ENCODE results near the gene SET. TPM values are rescaled to one million over a fixed set of nuclear protein-coding genes. Genes with fewer than 3 reads are reported as not detected.
"Not testable (repeated sequence)": the region's sequence is repeated elsewhere in the genome, so short reads cannot be mapped to it uniquely, and the experiment has no call there.

Gene SET
- total RNA-seq, 1 donor from 2014 or later, result 846 TPM

GRCh38 chr9:128685636-128686489 is 3.2 kb upstream of the SET start:
- FAIRE-seq (no peak), DNase-seq (ENCODE audit: low spot score in 2 of 2) (no peak)

DNA sequence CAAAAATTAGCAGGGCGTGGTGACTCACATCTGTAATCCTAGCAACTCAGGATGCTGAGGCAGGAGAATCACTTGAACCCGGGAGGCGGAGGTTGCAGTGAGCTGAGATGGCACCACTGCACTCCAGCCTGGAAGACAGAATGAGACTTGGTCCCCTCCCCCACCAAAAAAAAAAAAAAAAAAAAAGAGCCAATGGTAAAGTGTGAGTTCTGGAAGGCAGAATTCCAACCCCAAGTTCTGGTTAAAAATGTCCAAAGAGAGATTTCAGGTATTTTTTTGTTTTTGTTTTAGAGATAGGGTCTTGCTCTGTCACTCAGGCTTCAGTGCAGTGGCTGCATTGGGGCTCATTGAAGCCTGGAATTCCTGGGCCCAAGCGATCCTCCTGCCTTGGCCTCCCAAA is 1.6 kb upstream of the SET start:
- DNase-seq (ENCODE audit: low spot score in 2 of 2) (no peak), FAIRE-seq (no peak)

DNA sequence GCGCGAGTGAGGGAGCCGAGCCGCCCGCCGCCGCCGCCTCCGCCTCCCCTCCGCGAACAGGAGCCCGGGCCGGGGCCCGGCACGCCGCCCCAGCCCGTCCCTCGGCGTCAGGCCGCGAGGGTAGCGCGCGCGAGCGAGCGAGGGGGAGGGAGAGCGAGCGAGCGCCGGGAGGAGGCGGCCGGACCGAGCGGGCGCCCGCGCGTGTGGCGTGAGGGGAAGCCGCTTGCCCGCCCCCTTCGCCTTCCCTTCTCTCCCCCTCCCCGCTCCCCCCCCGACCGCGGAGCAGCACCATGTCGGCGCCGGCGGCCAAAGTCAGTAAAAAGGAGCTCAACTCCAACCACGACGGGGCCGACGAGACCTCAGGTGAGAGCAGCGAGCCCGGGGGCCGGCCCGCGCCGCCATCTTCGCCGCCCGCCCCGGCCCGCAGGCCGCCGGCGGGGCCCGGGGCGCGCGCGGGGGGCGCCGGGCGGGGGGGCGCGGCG is 312 bp downstream of the SET start:
- no peak for FAIRE-seq

DNA sequence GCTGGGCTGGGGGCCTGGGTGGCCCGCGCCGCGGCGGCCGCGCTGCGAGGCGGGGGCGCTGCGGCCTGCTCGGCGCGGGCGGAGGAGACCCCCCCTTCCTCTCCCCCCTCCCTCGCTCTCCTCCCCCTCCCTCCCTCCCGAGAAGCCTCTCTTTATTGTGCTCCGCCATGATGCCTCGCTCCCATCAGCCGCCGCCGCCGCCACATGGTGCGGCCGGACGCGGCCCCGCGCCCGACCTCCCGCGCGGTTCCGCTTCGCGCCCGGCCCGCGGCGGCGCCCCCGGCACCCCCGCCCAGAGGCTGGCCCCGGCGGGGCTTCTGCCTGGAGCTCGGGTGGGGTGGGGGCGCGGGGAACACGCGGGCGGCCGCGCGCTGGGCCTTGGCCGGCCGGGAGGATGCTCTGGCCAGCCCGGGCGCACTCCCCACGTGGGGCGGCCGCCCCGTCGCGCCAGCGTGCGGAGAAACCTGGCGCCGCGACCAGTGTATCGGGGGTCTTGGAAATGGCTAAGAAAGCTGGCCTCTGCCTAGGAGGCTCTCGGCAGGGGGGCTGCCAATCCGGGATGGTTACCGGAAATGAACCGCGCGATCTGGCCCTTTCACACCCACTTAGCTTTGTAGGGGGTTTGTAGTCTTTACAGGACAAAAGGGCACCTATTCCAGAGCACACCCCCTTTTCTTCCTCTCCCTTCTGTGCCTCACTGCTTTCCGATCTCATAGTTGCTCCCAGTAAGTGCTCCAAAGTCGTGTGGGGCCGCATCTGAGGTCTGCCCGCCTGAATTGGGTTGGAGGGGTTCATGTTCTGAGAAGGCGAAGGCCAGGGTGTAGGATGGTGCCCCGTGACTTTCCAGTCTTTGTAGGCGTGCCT is 1.0 kb downstream of the SET start:
- DNase-seq (ENCODE audit: low spot score in 2 of 2), result peak; percentile 85 to 94
- FAIRE-seq, result no peak

More for the DNA sequence above, 312 bp downstream of the SET start:
- no peak for DNase-seq (ENCODE audit: low spot score in 2 of 2)

GRCh38 chr9:128690684-128691034 is 1.6 kb downstream of the SET start:
- FAIRE-seq (no peak), DNase-seq (ENCODE audit: low spot score in 2 of 2) (no peak)

- FAIRE-seq; DNase-seq (ENCODE audit: low spot score in 2 of 2): not testable (repeated sequence)
These were observed 4.7 kb downstream of the SET start for GRCh38 chr9:128693738-128694137.

- FAIRE-seq (no peak), DNase-seq (ENCODE audit: low spot score in 2 of 2) (no peak)
These were observed 5.3 kb downstream of the SET start for GRCh38 chr9:128694344-128694743.

- no peak for FAIRE-seq
- DNase-seq (ENCODE audit: low spot score in 2 of 2), result no peak
These were observed 8.1 kb downstream of the SET start for GRCh38 chr9:128696923-128697707.

- not testable (repeated sequence) for FAIRE-seq; DNase-seq (ENCODE audit: low spot score in 2 of 2)
These were observed 10.2 kb downstream of the SET start for GRCh38 chr9:128699096-128699795.

DNA sequence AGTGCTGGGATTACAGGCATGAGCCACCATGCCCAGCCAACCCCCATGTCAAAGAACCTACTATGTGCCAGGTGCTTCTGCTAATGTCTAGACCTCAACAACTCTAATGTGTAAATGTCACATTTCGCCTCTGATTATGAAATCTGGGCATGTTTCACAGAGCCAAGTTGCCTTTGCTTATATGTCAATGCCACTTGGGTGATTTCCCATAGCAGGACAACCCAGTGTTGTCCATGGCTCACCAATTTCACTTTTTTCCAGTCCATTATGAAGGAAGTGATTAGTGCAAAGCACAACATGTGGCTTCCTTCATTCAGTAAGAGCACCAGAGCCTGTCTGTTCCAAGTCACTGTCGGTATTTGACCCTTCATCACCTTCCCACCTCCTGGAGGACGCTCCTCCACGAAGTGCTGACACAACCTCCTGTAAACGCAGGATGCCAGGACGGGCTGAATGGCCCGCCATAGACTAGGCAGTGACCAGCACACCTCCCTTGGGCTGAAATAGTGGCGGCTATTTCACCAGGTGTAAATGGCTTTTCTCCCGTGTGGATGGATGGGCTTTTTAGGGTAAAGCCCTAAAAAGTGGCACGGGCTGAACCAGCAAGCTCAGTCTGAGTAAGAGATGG is 12.3 kb downstream of the SET start:
- FAIRE-seq (no peak), DNase-seq (ENCODE audit: low spot score in 2 of 2) (no peak)

GRCh38 chr9:128702445-128702948 is 13.5 kb downstream of the SET start, which contains the start of gene PKN3:
TSS of gene PKN3 (plus strand) at chr9:128702503. CDS start at chr9:128702916, 413 bp downstream.
- DNase-seq (ENCODE audit: low spot score in 2 of 2) (peak; percentile 84 to 93), FAIRE-seq (no peak)

DNA sequence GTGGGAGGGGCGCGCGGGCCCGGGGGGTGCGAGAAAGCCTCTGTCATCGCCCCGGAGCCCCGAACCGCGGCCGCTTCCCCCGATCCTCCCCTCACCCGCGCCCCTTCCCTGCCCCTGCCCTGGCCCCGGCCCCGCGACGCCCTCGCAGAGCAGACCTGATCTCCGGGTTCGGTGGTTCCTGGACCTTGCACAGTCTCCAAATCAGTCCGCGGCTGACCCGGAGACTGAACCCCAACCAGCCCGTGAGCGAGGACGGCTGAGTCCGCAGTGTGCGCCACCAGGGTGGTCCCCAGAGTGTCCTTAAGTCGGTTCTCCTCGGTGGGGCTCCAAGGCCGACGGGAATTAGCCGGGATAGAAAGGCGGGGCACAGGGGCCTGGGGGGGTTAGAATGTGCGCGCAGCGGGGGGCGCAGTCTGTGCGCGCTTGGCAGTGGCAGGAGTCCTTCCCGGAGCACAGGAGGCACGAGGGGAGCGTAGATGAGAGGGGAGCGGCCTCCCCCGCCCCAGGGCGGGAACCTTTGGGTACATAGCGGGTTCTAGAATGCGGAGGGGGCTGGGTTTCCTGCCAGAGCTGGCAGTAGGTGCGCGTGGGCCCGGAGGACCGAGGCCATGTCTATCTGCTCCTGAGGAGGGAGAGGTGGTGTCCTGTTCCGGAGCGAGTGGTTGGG is 14.1 kb downstream of the SET start:
- FAIRE-seq (no peak), DNase-seq (ENCODE audit: low spot score in 2 of 2) (no peak)

- peak in 1 of 2 donors; percentile 62 for DNase-seq (ENCODE audit: low spot score in 2 of 2)
- FAIRE-seq, result no peak
These were observed 14.8 kb downstream of the SET start for GRCh38 chr9:128703616-128704355.

DNA sequence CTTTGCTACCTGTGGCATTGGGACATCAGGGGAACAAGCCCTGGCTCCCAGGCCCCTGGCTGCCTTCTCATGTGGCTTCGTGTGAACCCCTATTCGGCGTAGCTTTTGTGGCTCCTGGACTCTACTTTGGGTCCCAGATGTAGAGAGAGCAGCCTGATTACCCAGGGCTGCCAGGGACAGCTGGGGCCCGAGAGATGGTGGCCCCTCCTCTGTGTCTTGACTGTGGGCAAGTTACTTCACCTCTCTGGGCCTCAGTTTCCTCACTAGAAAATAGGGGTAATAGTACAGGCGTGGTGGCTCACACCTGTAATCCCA is 15.3 kb downstream of the SET start:
- FAIRE-seq, result no peak
- no peak for DNase-seq (ENCODE audit: low spot score in 2 of 2)

DNA sequence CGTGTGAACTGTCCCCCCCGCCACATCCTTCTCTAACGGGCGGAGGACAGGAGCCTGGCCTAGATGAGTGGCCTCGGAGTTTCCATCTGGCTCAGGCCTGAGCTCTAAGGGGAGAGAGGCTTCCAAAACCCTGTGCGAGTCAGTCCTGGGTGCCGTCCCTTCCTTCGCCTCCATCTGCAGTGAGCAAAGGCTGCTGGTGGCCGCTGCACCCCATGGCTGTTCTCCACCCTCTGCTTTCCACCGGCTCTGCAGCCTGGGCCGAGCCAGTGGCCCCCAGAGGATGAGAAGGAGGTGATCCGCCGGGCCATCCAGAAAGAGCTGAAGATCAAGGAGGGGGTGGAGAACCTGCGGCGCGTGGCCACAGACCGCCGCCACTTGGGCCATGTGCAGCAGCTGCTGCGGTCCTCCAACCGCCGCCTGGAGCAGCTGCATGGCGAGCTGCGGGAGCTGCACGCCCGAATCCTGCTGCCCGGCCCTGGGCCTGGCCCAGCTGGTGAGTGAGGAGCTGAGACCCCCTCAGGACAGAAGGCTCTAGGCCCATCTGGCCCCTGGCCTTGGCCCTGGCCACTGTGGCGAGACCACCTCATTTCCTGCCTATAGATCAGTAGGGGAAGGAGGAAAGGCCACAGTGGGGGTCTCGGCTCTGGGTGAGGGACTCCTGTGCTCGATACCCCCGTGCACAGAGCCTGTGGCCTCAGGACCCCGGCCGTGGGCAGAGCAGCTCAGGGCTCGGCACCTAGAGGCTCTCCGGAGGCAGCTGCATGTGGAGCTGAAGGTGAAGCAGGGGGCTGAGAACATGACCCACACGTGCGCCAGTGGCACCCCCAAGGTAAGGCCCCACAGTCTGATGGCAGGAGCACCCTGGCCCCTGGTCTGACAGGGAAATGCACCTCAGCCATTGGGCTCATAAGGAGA is 16.3 kb downstream of the SET start:
- FAIRE-seq, result no peak
- no peak for DNase-seq (ENCODE audit: low spot score in 2 of 2)

DNA sequence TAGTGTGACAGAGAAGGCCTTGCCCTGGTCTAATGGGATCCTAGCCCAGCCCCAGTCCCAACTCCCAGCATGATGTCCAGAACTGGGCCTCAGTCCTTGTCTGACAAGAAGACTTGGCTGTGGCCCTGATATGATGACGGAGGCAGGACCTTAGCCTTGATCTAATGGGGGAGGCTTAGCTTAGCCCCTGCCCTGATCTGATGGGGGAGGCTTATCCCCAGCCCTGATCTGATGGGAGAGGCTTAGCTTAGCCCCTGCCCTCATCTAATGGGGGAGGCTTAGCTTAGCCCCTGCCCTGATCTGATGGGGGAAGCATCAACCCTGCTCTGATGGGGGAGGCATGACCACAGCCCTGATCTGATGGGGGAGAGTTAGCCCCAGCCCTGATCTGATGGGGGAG is 17.0 kb downstream of the SET start:
- DNase-seq (ENCODE audit: low spot score in 2 of 2) (no peak), FAIRE-seq (no peak)

Data from frontal cortex (tissue), 4 donors.